OCI-M1 (cell line): ENCODE data around the gene FARP1.

ENCODE experiments used
- DNase-seq: peaks from one replicate; lab custom pipeline; 2025; lab: John Stamatoyannopoulos, UW

FARP1 gene, protein sequence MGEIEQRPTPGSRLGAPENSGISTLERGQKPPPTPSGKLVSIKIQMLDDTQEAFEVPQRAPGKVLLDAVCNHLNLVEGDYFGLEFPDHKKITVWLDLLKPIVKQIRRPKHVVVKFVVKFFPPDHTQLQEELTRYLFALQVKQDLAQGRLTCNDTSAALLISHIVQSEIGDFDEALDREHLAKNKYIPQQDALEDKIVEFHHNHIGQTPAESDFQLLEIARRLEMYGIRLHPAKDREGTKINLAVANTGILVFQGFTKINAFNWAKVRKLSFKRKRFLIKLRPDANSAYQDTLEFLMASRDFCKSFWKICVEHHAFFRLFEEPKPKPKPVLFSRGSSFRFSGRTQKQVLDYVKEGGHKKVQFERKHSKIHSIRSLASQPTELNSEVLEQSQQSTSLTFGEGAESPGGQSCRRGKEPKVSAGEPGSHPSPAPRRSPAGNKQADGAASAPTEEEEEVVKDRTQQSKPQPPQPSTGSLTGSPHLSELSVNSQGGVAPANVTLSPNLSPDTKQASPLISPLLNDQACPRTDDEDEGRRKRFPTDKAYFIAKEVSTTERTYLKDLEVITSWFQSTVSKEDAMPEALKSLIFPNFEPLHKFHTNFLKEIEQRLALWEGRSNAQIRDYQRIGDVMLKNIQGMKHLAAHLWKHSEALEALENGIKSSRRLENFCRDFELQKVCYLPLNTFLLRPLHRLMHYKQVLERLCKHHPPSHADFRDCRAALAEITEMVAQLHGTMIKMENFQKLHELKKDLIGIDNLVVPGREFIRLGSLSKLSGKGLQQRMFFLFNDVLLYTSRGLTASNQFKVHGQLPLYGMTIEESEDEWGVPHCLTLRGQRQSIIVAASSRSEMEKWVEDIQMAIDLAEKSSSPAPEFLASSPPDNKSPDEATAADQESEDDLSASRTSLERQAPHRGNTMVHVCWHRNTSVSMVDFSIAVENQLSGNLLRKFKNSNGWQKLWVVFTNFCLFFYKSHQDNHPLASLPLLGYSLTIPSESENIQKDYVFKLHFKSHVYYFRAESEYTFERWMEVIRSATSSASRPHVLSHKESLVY

DNA sequence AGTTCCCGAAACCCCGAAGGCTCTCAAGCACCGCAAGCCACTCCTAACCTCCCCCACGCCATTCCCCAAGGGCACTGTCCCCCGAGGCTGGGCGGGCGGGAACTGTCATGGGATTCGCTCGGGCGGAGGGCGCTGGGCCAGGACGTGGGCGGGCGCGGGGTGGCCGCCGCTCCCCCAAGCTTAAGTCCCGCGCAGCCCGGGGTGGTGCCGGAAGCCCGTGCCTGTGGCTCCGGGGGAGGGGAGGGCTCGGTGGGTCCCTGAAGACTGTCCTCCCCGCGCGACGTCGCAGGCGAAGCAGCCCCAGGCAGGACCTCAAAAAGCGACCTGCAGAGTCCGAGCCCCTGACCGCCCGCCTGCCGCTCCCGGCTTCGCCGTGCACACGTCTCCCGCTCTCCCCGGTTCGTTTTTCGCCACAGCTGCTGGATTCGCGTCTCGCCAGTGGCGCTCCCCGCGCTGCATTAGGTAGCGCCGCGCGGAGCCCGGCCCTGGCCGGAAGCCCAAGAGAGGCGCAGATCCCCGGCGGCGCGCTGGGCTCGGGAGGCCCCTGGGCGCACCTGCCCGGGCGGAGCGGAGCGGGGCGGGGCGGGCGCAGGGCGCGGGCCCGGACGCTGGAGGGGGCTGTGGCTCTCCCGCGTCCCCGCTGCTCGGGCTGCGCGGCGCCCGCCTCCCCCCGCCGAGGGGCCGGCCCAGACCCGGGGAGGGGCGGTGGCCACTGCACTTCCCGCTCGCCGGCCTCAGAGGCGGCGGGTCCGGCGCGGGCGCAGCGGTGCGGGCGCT, at the start of gene FARP1:
TSS of gene FARP1 (plus strand) at position 715 of the 777 bp plus-strand sequence. CDS start 70,149 bp downstream, outside the sequence.
- peak; percentile 63 for DNase-seq

DNA sequence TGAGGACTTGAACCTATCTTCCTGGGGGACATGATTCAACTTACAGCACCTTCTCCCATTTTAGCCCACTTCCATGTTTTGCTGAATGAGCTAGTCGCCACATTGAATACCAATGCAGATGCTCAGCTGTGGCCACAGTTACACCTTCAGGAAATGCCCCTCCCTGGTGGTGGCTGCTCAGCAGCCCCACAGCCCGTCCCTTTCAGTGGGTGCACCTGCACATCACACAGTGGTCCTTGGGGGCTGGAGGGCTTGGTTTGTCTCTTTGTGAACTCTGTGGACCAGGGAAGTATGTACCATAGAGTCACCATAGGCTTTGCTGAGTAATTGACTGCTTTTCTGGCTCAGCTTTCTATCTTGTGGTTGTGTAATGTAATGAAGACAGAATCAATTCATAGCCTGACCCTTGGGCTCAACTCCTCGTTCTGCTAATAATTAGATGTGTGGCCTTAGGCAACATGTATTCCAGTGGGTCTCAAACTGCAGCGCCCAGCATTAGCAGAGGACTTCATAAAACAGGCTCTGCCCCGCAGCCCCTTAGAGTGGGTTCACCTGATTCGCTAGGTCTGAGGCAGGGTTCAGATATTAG, 48.1 kb upstream of the FARP1 start:
- no peak for DNase-seq

DNA sequence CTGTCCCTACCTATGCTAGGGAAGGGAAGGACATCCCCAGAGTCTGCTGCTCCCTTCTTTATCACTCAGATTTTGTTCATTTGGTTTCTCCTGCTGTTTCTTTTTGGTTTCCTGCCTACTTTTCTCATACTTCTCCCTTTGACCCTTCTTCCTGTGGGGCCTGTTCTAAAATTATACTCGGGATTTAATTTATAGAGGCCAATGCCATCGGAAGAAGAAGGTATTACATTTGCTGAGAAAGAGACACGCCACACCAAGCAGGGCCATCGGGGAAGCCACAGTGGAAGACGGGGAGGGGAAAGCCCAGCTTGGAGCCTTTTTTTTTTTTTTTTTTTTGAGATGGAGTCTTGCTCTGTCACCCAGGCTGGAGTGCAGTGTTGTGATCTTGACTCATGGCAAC, 46.8 kb upstream of the FARP1 start:
- DNase-seq = no peak

DNA sequence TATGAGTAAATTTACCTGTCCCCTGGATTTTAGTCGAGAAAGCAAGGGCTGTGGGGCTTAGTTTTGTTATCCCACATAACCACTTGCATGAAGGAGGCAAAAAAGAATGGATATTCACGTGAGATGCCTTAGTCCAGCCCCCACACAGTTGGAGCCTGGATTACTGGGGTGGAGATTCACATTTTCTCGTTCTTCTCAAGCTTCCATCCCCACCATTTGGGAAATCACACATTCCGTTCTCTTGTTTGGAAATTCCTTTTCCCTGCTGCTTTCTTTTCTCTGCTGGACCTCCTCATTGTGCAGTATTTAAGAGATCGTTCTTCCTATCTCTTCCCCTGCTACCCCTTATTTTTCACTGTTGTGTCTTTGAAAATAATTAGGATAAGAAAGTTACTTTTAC, 45.1 kb upstream of the FARP1 start:
- no peak for DNase-seq

DNA sequence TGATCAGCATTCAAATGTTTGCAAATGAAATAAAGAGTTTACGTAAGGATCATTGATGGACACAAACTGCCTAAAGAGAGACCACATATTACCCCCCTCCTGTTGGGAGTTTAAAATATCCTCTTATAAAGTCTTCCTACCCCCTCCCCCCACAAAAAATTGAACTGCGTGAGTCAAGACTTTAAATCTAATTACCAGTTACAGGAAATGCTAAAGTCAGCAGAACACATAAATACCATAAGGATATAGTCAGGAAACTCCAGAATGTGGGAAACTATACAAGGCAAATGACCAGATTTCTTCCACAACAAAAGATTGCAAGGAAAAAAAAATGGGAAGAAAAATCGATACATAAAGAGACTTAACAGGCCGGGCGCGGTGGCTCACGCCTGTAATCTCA, 44.4 kb upstream of the FARP1 start:
- no peak for DNase-seq

DNA sequence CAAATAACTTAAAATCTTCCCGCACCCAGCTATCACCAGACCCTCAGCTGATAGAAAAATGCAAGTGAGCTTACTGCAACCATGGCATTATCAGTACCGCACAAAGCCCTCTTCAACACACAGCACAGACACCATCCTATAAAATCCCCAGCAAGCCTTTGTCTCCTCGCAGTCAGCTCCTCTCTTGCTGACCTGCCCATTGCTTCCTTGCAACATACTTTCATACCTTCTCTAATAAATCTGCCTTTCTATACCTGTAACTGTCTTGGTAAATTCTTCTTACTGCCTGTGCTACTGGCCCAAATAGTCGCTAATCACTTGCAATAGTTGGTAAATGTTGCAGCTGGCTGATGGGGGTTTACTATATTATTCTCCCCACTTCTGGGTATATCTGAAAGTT, 43.3 kb upstream of the FARP1 start:
- no peak for DNase-seq

DNA sequence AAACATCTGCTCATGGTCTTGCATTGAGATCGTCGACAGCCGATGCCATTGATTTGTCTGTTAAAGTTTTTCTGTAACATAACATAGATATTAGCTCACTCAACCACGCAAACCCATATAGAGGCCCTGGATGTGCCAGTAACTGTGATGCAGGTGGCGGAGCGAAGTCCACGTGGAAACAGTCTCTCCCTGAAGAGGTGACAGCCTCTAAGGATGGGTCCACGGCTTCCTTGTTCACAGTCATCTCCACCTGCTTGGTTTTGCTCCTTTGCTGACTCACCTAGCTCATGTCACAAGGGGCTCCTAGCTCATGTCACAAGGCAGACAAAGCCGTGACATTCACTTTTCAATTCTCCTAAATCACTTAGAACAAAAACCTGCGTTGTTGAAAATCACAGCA, 42.4 kb upstream of the FARP1 start:
- no peak for DNase-seq

DNA sequence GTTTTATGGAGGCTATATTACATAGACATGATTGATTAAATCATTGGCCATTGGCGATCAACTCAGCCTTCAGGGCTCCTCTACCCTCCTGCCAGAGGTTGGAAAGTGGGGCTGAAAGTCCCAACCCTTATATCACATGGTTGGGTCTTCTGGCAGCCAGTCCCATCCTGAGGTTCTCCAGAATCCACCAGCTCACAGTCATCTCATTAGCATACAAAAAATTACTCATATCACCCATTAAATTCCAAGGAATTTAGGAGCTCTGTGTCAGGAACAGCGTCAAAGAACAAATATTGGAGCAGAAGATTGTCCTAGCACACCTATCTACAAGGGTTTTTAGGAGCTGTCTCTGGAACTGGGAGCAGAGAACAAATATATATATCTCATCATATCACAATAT, 39.4 kb upstream of the FARP1 start:
- DNase-seq = no peak

DNA sequence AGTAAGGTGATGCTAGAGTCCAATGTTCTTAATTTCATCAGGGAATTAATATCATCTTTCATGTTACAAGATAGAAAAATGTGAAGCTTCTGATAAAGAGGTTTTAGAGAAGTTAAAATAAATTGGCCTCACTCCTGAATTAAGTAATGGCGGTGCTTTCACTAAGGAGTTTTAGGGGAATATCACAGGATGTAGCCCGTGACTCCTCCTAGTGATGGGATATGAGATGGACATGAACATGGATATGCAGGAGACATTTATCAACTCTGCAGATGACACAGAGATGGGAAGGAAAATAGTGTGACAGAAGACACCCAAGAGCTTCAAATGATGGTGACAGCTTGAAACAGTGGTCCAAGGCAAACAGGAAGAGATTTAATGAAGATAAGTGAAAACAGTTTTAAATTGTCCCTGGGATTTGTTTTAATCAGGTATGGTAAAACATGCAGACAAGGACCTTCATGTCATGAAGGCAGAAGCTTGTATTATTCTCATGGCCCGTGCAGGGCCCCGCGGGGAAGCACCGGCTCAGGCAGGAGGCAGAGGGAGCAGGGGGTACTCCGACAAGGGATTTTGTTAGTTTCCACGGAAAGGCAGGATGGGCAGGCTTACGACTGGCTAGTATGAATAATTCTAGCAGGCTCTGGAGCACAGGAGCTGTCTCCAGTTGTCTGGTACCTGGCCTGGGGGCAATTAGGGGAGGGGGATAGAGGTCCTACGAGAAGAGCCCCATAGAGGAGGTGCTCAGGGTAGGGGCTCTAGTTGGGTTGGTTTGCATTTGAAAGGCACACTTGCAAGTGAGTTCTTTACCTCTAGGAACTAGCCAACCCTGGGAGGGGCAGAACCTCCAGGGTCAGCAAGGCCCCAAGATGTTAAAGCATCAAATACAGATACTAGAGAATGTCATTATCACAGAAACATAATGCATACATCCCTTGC, 38.7 kb upstream of the FARP1 start:
- DNase-seq = no peak

DNA sequence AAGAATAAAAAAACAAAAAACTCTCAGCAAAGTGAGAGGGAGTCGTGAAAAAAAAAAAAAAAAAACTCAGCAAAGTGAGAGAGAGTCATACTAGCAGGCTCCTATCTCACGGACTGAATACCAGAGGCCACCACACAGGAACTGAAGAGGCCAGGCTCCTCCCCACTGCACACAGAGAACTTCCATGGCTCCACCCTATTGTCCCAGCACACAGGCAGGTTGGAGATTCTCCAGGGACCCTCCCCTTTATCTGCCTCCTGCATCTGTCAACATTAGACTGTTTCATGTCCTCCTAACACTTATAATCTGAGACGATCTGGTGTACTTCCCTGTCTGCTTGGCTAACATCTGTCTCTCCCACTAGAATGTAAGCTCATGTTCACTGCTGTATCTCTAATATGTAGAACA, 37.0 kb upstream of the FARP1 start:
- peak; percentile 95 for DNase-seq

DNA sequence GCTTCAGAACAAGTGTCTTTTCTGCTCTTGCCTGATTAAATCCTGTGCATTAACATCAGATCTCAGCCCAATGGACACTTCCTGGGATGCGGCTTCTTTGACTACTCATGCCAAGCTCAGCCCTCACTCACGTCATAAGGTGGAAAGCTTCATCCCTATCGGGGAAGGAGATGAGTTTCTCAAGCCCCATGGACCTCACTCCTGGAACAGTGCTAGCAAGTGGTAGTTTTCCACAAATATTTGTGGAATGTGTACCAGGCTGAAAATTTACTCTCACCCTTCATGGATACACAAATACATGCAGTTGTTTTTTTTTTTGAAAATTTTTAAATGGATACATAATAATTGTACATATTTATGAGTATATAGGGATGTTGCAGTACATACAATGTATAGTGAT, 34.6 kb upstream of the FARP1 start:
- no peak for DNase-seq

DNA sequence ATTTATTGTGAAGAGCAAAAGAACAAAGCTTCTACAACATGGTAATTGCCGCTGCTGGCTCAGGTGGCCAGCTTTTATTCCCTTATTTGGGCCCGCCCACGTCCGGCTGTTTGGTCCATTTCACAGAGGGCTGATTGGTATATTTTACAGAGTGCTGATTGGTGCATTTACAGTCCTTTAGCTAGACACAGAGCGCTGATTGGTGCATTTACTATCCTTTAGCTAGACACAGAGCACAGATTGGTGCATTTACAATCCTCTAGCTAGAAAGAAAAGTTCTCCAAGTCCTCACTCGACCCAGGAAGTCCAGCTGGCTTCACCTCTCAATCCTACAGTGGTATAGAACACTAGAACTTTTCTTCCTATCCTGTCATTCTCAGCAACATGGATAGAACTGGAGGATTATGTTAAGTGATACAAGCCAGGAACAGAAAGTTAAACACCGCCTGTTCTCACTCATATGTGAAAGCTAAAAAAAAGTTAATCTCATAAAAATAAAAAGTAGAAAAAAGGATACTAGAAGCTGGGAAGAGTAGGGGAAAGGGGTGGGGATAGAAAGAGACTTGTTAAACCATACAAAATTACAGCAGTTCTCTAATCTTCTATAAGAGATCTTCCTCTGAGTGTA, 33.6 kb upstream of the FARP1 start:
- DNase-seq = no peak

DNA sequence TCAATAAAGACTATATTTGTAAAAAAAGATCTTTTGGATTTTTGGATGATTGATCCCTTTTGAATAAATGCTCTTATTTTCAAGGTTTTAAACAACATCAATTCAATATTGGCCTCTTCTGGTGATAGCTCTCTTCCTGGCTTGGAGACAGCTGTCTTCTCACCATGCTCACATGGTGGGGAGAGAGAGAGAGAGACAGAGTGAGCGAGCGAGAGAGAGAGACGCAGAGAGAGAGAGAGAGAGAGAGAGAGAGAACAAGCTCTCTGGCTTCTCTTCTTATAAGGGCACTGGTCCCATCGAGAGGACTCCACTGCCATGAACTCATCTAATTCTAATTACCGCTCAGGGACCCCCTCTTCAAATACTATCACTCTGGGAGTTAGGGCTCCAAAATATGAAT, 32.1 kb upstream of the FARP1 start:
- DNase-seq = no peak

DNA sequence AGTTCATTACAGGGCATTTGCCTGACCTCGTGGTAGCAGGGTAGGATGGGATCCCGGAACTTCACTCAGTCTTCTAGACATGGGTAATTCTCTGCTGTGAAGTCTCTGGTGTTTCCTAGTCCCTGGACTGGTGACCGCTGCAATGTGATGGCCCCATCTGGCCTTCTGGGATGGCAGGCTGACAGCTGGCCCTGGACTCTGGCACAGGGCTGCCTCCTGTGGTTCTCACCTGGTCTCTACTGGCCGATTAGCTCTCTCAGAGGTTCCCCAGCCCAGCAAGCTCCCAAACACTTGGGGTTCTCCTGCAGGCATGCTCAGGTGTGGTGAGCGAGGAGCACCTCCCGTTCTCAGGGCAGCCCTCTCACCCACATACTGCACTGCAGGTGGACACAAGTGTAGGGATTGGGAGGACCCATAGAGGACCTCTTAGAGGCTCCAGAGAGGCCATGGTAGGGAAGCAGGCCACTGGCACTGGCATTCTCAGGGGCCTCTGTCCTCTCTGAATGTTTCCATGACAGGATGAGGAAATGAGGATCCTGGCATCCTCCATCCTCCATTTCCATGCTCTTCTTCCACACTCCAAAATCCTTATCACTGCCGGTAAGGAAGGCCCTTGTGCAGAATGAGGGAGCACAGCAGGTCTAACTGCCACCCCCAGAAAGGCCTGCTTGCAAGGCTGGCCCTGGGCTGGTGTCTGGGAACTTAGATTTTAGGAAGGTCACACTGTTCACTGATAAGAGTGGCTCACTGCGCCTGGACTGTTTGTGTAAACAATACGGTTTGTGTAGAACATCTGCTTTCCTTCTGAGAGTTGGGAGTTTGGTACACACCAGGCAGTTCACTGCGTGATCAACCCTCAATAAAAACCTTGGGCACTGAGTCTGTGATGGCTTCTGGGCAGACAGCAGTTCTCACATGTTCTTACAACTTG, 31.5 kb upstream of the FARP1 start:
- DNase-seq = no peak

DNA sequence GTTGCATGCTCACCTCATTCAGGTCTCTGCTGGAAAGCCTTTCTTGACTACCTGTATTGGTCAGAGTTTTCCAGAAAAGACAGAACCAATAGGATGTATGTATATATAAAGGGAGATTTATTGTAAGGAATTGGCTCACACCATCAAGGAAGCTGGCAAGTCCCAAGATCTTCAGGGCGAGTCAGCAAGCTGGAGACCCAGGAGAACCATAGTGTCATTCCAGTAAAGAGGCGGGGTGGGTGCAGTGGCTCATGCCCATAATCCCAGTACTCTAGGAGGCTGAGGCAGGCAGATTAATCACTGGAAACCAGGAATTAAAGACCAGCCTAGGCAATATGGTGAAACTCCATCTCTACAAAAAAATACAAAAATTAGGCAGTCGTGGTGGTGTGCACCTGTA, 30.4 kb upstream of the FARP1 start:
- no peak for DNase-seq

DNA sequence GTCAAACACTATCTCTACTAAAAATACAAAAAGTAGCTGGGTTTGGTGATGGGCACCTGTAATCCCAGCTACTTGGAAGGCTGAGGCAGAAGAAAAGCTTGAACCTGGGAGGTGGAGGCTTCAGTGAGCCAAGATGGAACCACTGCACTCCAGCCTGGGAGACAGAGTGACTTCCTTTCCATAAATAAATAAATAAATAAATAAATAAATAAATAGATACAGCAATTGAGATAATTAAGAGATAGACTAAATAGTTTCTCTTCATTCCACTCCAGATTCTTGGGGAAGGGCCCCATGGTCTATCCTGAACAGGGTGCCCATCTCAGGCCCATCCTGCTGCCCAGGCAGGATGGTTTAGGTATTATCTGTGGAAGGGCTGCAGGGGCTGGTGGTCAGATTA, 24.0 kb upstream of the FARP1 start:
- DNase-seq = no peak

DNA sequence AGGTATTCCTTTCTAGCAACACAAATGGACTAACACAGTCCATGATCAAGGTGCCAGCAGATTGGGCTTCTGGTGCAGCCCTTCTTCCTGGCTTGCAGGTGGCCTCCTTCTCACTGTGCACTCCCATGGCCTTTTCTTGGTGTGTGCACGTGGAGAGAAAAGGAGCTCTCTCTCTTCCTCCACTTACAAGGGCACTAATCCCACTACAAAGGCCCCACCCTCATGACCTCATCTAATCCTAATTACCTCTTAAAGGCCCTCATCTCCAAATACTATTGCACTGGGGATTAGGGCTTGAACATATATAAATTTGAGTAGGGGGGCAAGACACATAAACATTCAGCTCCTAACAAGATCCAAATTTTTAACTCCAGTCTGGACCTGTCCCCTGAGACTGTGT, 19.7 kb upstream of the FARP1 start:
- DNase-seq = no peak

DNA sequence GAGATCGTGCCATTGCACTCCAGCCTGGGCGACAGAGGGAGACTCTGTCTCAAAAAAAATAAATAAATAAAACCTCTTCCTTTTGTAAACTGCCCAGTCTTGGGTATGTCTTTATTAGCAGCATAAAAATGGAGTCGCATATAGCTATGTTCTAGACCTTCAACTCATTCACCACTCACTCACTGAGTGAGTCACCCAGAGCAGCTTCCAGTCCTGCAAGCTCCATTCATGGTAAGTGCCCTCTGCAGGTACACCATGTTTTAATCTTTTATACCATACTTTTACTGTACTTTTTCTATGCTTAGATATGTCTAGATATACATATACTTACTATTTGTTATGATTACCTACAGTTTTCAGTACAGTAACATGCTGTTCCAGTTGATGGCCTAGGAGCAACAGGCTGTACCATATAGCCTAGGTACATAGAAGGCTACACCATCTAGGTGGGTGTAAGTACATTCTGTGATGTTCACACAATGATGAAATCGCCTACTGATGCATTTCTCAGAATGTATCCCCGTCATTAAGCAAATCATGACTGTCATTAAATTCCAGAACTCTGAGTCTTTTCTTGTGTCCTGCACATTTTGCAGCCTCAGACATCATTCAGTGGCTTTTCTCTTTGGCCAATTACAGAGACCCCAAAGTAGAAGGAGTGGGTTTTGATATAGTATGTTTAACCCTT, 13.7 kb upstream of the FARP1 start:
- DNase-seq = no peak
